Lower leg skin (tissue), 3 donors: ENCODE results near the gene TUBGCP3.

Experiments used
- POLR2A ChIP-seq, 2 donors: fragments of 450-650 bp; IDR thresholded peaks; one replicate each; pipeline ENCODE4 v1.6.1; 2016 to 2017; ENCODE audit warnings: antibody characterized with exemption in 2 of 2, mild to moderate bottlenecking in 1 of 2, moderate library complexity in 1 of 2
- TF ChIP-seq, protein P1 (sequence below), 3 donors: fragments of 450-650 bp; IDR thresholded peaks; one replicate each; pipeline ENCODE4 v1.5.1; 2016; ENCODE audit warnings: antibody characterized with exemption in 3 of 3, mild to moderate bottlenecking in 3 of 3, moderate library complexity in 2 of 3

DNA sequence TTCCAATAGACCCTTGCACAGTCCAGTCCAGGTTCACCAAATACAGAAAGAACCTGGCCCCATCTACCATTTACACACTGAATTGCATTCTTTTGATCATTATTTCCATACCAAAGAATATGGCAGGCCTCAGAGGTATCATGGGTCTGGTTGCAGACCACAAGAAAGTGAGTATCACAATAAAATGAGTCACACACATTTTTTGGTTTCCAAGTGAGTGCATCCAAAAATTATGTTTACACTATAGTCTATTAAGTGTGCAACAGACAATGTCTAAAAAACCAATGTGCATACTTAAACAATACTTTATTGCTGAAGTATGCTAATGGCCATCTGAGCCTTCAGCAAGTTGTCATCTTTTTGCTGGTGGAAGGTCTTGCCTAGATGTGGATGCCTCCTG is 106.5 kb downstream of the TUBGCP3 start:
- TF ChIP-seq, protein P1, sequence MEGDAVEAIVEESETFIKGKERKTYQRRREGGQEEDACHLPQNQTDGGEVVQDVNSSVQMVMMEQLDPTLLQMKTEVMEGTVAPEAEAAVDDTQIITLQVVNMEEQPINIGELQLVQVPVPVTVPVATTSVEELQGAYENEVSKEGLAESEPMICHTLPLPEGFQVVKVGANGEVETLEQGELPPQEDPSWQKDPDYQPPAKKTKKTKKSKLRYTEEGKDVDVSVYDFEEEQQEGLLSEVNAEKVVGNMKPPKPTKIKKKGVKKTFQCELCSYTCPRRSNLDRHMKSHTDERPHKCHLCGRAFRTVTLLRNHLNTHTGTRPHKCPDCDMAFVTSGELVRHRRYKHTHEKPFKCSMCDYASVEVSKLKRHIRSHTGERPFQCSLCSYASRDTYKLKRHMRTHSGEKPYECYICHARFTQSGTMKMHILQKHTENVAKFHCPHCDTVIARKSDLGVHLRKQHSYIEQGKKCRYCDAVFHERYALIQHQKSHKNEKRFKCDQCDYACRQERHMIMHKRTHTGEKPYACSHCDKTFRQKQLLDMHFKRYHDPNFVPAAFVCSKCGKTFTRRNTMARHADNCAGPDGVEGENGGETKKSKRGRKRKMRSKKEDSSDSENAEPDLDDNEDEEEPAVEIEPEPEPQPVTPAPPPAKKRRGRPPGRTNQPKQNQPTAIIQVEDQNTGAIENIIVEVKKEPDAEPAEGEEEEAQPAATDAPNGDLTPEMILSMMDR (IDR thresholded peaks at IDR 0.05), result no peak
- TF ChIP-seq POLR2A (IDR thresholded peaks at IDR 0.05), result no peak
